Trophoblast cell (in vitro differentiated cells and primary cell): ENCODE data around the gene SLC28A3.

Experiments used
- DNase-seq, 2 donors: peaks; one replicate each; pipeline ENCODE4 v3.0.0-alpha.2; 2016
- H2AFZ ChIP-seq: 2 replicates; pipeline ENCODE4 v1.6.1; 2013; ENCODE audit warnings: low read length, moderate library complexity, mild to moderate bottlenecking; ENCODE audit not compliant: insufficient read depth, poor library complexity
- H2AK5ac ChIP-seq: 2 replicates; pipeline ENCODE4 v1.6.1; 2013; ENCODE audit warnings: mild to moderate bottlenecking, low read length
- H2BK120ac ChIP-seq: 2 replicates; pipeline ENCODE4 v1.6.1; 2013; ENCODE audit warnings: low read length, mild to moderate bottlenecking, moderate library complexity; ENCODE audit not compliant: insufficient read depth, poor library complexity
- H2BK12ac ChIP-seq: 2 replicates; pipeline ENCODE4 v1.6.1; 2013; ENCODE audit warnings: mild to moderate bottlenecking, low read length, moderate library complexity
- H2BK5ac ChIP-seq: 2 replicates; pipeline ENCODE4 v1.6.1; 2013; ENCODE audit warnings: low read length, low read depth, moderate library complexity, mild to moderate bottlenecking; ENCODE audit not compliant: poor library complexity
- H3K14ac ChIP-seq: 2 replicates; pipeline ENCODE4 v1.6.1; 2013; ENCODE audit warnings: mild to moderate bottlenecking, low read length
- H3K18ac ChIP-seq: 2 replicates; pipeline ENCODE4 v1.6.1; 2013; ENCODE audit warnings: mild to moderate bottlenecking, low read length
- H3K23ac ChIP-seq: 2 replicates; pipeline ENCODE4 v1.6.1; 2013; ENCODE audit warnings: low read length
- H3K27ac ChIP-seq: 2 replicates; pipeline ENCODE4 v1.5.1; 2013; ENCODE audit warnings: low read depth, mild to moderate bottlenecking, inconsistent platforms, low read length, moderate library complexity
- H3K27me3 ChIP-seq: 2 replicates; pipeline ENCODE4 v1.6.1; 2013; ENCODE audit warnings: inconsistent platforms, mild to moderate bottlenecking, low read length, moderate library complexity; ENCODE audit not compliant: insufficient read depth
- H3K36me3 ChIP-seq, 2 experiments: 1 replicate in 1 of 2; 2 replicates in 1 of 2; pipeline ENCODE4 v1.6.1; 2013; ENCODE audit warnings: low read length in 2 of 2, mild to moderate bottlenecking in 2 of 2, moderate library complexity in 1 of 2; ENCODE audit not compliant: insufficient read depth in 2 of 2, control insufficient read depth in 1 of 2
- H3K4ac ChIP-seq: 2 replicates; pipeline ENCODE4 v1.6.1; 2013; ENCODE audit warnings: low read depth, mild to moderate bottlenecking, low read length, moderate library complexity
- H3K4me1 ChIP-seq, 2 experiments: 1 replicate in 1 of 2; 2 replicates in 1 of 2; pipeline ENCODE4 v1.6.1; 2013; ENCODE audit warnings: low read length in 2 of 2, mild to moderate bottlenecking in 2 of 2, moderate library complexity in 1 of 2; ENCODE audit not compliant: insufficient read depth in 2 of 2, control insufficient read depth in 1 of 2
- H3K4me2 ChIP-seq: 2 replicates; pipeline ENCODE4 v1.6.1; 2013; ENCODE audit warnings: inconsistent platforms, mild to moderate bottlenecking, low read length, moderate library complexity
- H3K4me3 ChIP-seq: 2 replicates; pipeline ENCODE4 v1.5.1; 2013; ENCODE audit warnings: mild to moderate bottlenecking, low read depth, low read length, inconsistent platforms
- H3K79me1 ChIP-seq: one replicate; pipeline ENCODE4 v1.6.1; 2013; ENCODE audit warnings: low read length
- H3K79me2 ChIP-seq: 2 replicates; pipeline ENCODE4 v1.6.1; 2013; ENCODE audit warnings: low read length, mild to moderate bottlenecking; ENCODE audit not compliant: control insufficient read depth, insufficient read depth, poor library complexity
- H3K9ac ChIP-seq: 2 replicates; pipeline ENCODE4 v1.6.1; 2013; ENCODE audit warnings: mild to moderate bottlenecking, low read length
- H3K9me3 ChIP-seq: 2 replicates; pipeline ENCODE4 v1.6.1; 2013; ENCODE audit warnings: low read depth, mild to moderate bottlenecking, control low read depth, inconsistent platforms, low read length; ENCODE audit not compliant: insufficient read depth
- H4K12ac ChIP-seq: 2 replicates; pipeline ENCODE4 v1.6.1; 2013; ENCODE audit warnings: low read depth, mild to moderate bottlenecking, low read length, moderate library complexity
- H4K8ac ChIP-seq: 2 replicates; pipeline ENCODE4 v1.6.1; 2013; ENCODE audit warnings: low read depth, mild to moderate bottlenecking, low read length, moderate library complexity
- H4K91ac ChIP-seq: one replicate; pipeline ENCODE4 v1.6.1; 2013; ENCODE audit warnings: low read depth, mild to moderate bottlenecking, low read length, moderate library complexity
- WGBS: extraction: QIAGEN DNeasy Blood & Tissue Kit; methylation state at CpG from one replicate; pipeline ENCODE4 v1.1.7; 2013; ENCODE audit warnings: missing lambda C conversion rate; ENCODE audit not compliant: insufficient read length, insufficient coverage; ENCODE audit errors: extremely low coverage; 5-methylcytosine and 5-hydroxymethylcytosine counted together

The SLC28A3 gene

GRCh38 chr9:84271531-84271900 is 69.0 kb downstream of the SLC28A3 start:
- DNase-seq, result peak; percentile 26 to 61
- no peak overlapping the region for H4K12ac ChIP-seq
- H3K23ac ChIP-seq, result no peak overlapping the region
- H2BK12ac ChIP-seq, result no peak overlapping the region
- H2AK5ac ChIP-seq, result no peak overlapping the region
- H2AFZ ChIP-seq, result no peak overlapping the region
- no peak overlapping the region for H4K91ac ChIP-seq
- no CpG with 5 or more reads among the region's 17 CpGs for WGBS
- H3K36me3 ChIP-seq, result no peaks in the 10 kb centered on the region
- H3K27me3 ChIP-seq, result no peaks in the 10 kb centered on the region
- no peaks in the 10 kb centered on the region for H3K79me1 ChIP-seq
- no peak overlapping the region for H3K4me3 ChIP-seq
- H3K4ac ChIP-seq, result no peak overlapping the region
- no peak overlapping the region for H2BK120ac ChIP-seq
- no peaks in the 10 kb centered on the region for H3K4me1 ChIP-seq
- no peak overlapping the region for H3K18ac ChIP-seq
- H3K27ac ChIP-seq, result no peak overlapping the region
- H3K9me3 ChIP-seq, result no peaks in the 10 kb centered on the region
- no peak overlapping the region for H2BK5ac ChIP-seq
- H3K14ac ChIP-seq, result no peak overlapping the region
- peak overlapping the region; percentile 4 for H3K4me2 ChIP-seq
- no peaks in the 10 kb centered on the region for H3K79me2 ChIP-seq
- no peak overlapping the region for H4K8ac ChIP-seq
- no peak overlapping the region for H3K9ac ChIP-seq

GRCh38 chr9:84270847-84271530 is 69.6 kb downstream of the SLC28A3 start:
- Histone ChIP-seq H3K4ac (no peak overlapping the region), H2BK5ac (no peak overlapping the region), H3K4me3 (no peak overlapping the region), H2BK12ac (no peak overlapping the region), H3K14ac (no peak overlapping the region), H3K4me1 (no peaks in the 10 kb centered on the region), H3K18ac (no peak overlapping the region), H3K9ac (no peak overlapping the region), H3K36me3 (no peaks in the 10 kb centered on the region), H3K27ac (no peak overlapping the region), H3K79me2 (no peaks in the 10 kb centered on the region), H2BK120ac (no peak overlapping the region), H3K9me3 (no peaks in the 10 kb centered on the region), H3K4me2 (peak overlapping the region; percentile 4), H4K8ac (no peak overlapping the region), H3K79me1 (no peaks in the 10 kb centered on the region), H2AFZ (no peak overlapping the region), H3K23ac (no peak overlapping the region), H3K27me3 (no peaks in the 10 kb centered on the region), H4K91ac (no peak overlapping the region), H4K12ac (no peak overlapping the region), H2AK5ac (no peak overlapping the region)
- WGBS, result no CpG with 5 or more reads among the region's 9 CpGs
- no peak for DNase-seq

- no peak overlapping the region for H2BK12ac ChIP-seq
- H3K4me2 ChIP-seq, result no peak overlapping the region
- H3K9ac ChIP-seq, result no peak overlapping the region
- H3K27me3 ChIP-seq, result no peaks in the 10 kb centered on the region
- H3K79me2 ChIP-seq, result no peaks in the 10 kb centered on the region
- H3K79me1 ChIP-seq, result no peaks in the 10 kb centered on the region
- H3K4ac ChIP-seq, result no peak overlapping the region
- H3K14ac ChIP-seq, result no peak overlapping the region
- H3K23ac ChIP-seq, result no peak overlapping the region
- no peak overlapping the region for H3K27ac ChIP-seq
- H2BK5ac ChIP-seq, result no peak overlapping the region
- no peak overlapping the region for H4K12ac ChIP-seq
- H2AK5ac ChIP-seq, result no peak overlapping the region
- H3K4me3 ChIP-seq, result no peak overlapping the region
- no peak for DNase-seq
- no peak overlapping the region for H2BK120ac ChIP-seq
- H3K36me3 ChIP-seq, result no peaks in the 10 kb centered on the region
- no peaks in the 10 kb centered on the region for H3K9me3 ChIP-seq
- WGBS, result no CpG with 5 or more reads among the region's 5 CpGs
- no peaks in the 10 kb centered on the region for H3K4me1 ChIP-seq
- H4K8ac ChIP-seq, result no peak overlapping the region
- no peak overlapping the region for H2AFZ ChIP-seq
- no peak overlapping the region for H4K91ac ChIP-seq
- H3K18ac ChIP-seq, result no peak overlapping the region
Measured at GRCh38 chr9:84266087-84266561, 74.4 kb downstream of the SLC28A3 start.

GRCh38 chr9:84264307-84265029 is 76.1 kb downstream of the SLC28A3 start:
- H3K4ac ChIP-seq, result no peak overlapping the region
- no peaks in the 10 kb centered on the region for H3K4me1 ChIP-seq
- no peak overlapping the region for H2BK12ac ChIP-seq
- H2AK5ac ChIP-seq, result no peak overlapping the region
- H3K27me3 ChIP-seq, result no peaks in the 10 kb centered on the region
- H3K4me2 ChIP-seq, result no peak overlapping the region
- DNase-seq, result no peak
- H3K9ac ChIP-seq, result no peak overlapping the region
- H3K36me3 ChIP-seq, result no peaks in the 10 kb centered on the region
- H4K91ac ChIP-seq, result no peak overlapping the region
- no peaks in the 10 kb centered on the region for H3K79me2 ChIP-seq
- H2BK120ac ChIP-seq, result no peak overlapping the region
- no peak overlapping the region for H2AFZ ChIP-seq
- H3K4me3 ChIP-seq, result no peak overlapping the region
- H3K23ac ChIP-seq, result no peak overlapping the region
- H3K27ac ChIP-seq, result no peak overlapping the region
- H2BK5ac ChIP-seq, result no peak overlapping the region
- H4K8ac ChIP-seq, result no peak overlapping the region
- H4K12ac ChIP-seq, result no peak overlapping the region
- no peaks in the 10 kb centered on the region for H3K79me1 ChIP-seq
- H3K14ac ChIP-seq, result no peak overlapping the region
- H3K9me3 ChIP-seq, result no peaks in the 10 kb centered on the region
- H3K18ac ChIP-seq, result no peak overlapping the region
- no CpG with 5 or more reads among the region's 3 CpGs for WGBS
